ENCODE measurements around the gene ZNF70.

The ZNF70 gene

GRCh38 chr22:23750714-23751440 is at the start of gene ZNF70:
Gene ZNF70 (minus strand): TSS chr22:23751112. CDS start chr22:23745140, 5,972 bp downstream.
- DNase-seq = no peak

- DNase-seq = no peak
Measured at GRCh38 chr22:23796461-23796860, 45.5 kb upstream of the ZNF70 start.

- DNase-seq = no peak
Measured at GRCh38 chr22:23793326-23793725, 42.4 kb upstream of the ZNF70 start.

GRCh38 chr22:23791738-23792645 is 41.1 kb upstream of the ZNF70 start:
- DNase-seq = no peak

GRCh38 chr22:23790819-23791737 is 40.2 kb upstream of the ZNF70 start:
- no peak for DNase-seq

DNA sequence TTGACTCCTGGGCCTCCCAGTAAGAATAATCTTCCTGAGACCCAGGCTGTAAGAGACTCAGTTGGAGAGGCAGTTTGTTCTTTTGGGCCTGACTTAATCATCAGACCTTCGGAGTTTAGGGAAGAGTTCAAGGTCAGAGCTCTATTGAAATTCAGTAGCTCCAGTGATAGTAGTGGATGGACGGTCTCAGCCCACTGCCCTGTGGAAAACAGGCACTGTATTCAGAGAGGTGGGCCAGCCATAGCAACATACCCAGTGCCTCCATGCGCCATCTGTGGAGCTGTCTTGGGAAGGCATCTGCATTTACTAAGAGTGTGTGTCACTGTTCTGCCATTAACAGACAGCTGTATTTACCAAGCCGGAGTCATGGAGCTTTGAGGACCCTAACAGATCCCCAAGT is 38.7 kb upstream of the ZNF70 start:
- DNase-seq = no peak

DNA sequence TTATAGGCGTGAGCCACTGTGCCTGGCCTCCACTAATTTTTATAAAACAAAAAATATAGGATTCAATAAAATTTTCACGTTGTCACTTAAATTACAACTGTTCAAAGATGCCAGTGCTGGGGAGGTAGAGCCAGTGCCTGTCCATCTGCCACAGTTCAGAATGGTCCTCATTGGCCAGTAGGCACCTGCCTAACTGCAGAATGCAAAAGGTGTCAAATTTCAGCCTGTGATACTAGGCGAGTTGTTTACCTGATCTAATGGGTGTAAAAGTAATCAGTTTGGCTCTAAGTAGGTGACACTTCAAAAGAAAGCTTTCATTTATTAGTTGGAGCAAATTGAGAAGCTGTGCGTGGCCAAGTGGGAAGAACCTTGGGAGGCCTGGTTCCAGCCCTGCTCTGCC is 38.2 kb upstream of the ZNF70 start:
- no peak for DNase-seq

- DNase-seq = no peak
Measured at GRCh38 chr22:23787910-23788309, 37.0 kb upstream of the ZNF70 start.

DNA sequence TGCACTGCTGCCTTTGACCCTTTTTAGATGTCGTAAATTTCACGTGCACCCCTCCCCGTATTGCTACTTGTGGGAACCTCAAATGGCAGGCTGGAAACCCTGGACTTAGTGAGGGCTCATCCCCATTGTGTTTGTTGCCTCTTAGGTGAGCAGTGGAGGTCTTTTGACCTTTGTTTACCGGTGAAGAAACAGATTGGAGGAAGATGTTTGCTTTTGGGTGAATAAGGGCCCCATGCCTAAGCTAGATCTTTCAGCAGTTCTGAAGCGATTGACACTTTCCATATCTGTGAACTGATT is 36.6 kb upstream of the ZNF70 start:
- no peak for DNase-seq

- DNase-seq = peak; percentile 47
Measured at GRCh38 chr22:23786752-23787599, 36.1 kb upstream of the ZNF70 start, which contains the start of gene SMARCB1. Gene SMARCB1 (plus strand): TSS chr22:23786966. CDS start chr22:23787170, 204 bp downstream.

- no peak for DNase-seq
Measured at GRCh38 chr22:23786261-23786710, 35.4 kb upstream of the ZNF70 start.

DNA sequence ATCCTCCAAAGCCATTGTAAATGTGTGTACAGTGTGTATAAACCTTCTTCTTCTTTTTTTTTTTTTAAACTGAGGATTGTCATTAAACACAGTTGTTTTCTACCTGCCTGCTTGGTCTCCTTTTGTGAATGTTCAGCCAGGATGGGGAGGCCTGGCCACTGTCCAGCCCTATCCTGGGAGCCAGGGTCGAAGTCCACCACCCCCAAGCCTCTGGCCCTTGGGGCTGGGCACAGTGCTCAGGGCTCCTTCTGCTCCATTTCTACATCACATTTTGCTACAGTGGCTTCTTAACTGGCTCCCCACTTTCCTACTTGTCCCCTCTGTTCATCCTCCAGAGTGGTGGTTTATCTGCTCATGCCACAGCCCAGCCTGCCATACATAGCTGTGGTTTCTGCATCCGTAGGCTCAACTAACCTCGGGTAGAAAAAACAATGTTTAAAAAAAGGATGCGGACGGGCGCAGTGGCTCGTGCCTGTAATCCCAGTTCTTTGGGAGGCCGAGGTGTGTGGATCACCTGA is 33.4 kb upstream of the ZNF70 start:
- DNase-seq = no peak

- DNase-seq = no peak
Measured at GRCh38 chr22:23783265-23784150, 32.6 kb upstream of the ZNF70 start.

DNA sequence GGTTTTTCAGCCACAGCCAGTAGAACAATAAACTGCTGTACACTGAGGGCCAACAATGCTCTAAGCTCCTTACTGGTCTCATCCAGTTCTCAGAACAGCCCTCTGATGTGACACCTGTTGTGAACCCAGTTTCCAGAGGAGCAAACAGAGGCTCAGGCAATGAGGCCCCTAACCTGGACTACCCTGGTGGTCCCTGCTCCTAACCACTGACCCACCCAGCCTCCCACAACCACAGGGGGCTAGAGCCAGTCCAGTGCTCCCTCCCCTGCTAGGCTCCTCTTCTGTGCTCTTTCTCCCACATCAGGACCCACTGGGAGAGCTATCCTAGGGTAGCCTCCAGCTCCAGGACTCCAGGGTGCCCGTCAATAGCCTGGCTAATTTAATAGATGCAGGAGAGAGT is 31.8 kb upstream of the ZNF70 start:
- no peak for DNase-seq

DNA sequence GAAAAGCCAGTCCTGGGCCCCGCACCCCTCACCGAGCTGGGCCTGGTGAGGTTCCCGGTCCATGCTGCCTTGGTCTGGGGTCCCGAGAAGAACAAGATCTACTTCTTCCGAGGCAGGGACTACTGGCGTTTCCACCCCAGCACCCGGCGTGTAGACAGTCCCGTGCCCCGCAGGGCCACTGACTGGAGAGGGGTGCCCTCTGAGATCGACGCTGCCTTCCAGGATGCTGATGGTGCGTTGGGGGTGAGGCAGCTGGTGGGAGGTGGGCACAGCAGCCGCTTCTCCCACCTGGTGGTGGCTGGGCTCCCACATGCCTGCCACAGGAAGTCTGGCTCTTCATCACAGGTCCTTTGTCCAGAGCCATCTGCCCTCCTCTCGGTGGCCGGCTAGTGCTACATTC is 31.3 kb upstream of the ZNF70 start:
- no peak for DNase-seq

DNA sequence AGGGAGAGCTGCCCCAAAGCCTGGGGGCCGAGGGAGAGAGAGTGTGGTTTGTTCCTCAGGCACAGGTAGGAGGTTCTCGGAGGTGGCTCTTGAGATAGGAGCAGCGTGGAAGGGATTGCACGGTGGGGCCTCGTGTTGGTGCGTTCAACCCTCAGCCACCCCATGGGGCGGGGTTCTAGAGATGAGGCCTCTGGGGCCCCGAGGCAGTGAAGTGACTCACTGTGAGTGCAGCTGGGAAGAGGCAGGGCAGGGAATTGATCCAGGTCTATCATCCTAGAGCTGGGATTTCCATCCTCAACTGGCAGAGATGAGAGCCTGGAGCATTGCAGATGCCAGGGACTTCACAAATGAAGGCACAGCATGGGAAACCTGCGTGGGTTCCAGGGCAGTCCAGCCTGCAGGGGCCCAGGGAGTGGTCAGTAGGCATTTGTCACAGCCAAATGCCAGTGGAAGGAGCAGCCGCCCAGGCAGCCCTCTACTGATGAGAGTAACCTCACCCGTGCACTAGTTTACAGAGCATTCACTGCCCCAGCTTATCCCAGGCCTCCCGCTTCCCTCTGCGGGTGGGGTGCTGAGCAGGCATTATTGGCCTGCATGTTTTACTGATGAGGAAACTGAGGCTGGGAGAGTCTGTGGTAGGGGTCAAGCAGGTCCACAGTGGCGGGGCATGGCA is 30.7 kb upstream of the ZNF70 start:
- no peak for DNase-seq

- no peak for DNase-seq
Measured at GRCh38 chr22:23781065-23781464, 30.2 kb upstream of the ZNF70 start.

DNA sequence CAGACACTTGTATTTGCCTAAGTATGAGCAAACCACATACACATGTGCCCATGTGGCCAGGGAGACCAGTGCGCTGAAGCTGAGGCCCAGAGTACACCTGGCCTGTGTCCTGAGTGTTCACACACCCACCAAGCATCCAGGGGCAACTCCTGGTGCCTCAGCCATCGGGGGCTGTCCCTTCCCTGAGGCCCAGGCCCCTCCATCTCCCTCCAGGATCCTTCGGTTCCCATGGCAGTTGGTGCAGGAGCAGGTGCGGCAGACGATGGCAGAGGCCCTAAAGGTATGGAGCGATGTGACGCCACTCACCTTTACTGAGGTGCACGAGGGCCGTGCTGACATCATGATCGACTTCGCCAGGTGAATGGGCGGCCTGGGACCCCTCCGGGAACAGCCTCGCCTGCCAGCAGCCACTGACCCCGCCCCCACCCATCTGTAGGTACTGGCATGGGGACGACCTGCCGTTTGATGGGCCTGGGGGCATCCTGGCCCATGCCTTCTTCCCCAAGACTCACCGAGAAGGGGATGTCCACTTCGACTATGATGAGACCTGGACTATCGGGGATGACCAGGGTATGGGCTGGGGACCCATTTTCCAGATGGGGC is 29.3 kb upstream of the ZNF70 start:
- no peak for DNase-seq

DNA sequence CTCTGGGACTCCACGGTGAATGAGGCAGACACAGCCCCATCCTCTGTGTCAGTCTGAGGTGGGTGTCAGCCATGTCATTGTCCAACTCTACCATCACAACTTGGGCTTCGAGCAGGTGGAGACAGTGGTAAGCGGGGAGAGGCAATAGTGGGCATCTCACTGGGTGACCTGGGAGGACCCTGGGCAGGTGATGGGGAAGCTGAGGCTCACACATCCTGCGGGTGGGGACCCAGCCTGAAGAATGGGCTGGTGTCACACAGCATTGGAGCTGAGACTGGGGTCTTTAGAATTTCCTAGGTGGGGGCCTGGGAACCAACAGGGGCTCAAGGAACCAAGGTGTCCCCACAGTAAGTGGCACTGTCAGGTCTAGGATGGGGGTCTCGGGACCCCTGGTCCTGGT is 28.8 kb upstream of the ZNF70 start:
- DNase-seq = no peak

DNA sequence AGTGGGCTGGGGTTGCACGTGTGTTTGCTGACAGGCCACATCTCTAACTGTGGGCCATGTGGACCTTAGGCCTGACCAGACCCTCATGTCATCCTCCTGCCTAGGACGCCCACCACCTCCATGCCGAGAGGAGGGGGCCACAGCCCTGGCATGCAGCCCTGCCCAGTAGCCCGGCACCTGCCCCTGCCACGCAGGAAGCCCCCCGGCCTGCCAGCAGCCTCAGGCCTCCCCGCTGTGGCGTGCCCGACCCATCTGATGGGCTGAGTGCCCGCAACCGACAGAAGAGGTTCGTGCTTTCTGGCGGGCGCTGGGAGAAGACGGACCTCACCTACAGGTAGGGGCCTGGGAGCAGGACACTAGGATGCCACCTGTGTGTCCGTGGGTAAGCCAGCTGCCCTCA is 28.2 kb upstream of the ZNF70 start:
- no peak for DNase-seq
